Esophagus squamous epithelium (tissue), 5 donors: ENCODE measurements around the gene WAPL. TPM values are rescaled to one million over a fixed set of nuclear protein-coding genes. Genes with fewer than 3 reads are reported as not detected.

Experiments used
- DNase-seq: peaks from one replicate; lab custom pipeline; 2025; lab: John Stamatoyannopoulos, UW
- H3K27ac ChIP-seq, 4 donors: fragments of 200-600 bp; sonication (generic); one replicate each; pipeline ENCODE4 v1.5.1; 2016 to 2019; ENCODE audit warnings: mild to moderate bottlenecking in 1 of 4
- H3K27me3 ChIP-seq, 4 donors: fragments of 200-600 bp; sonication (generic); 1 replicate in 3 of 4; 2 replicates in 1 of 4; pipeline versions ENCODE4 v1.5.1 to v1.6.0; 2017 to 2021; ENCODE audit warnings: antibody characterized with exemption in 1 of 4
- H3K36me3 ChIP-seq, 3 donors: fragments of 200-600 bp; sonication (generic); one replicate each; pipeline ENCODE4 v1.5.1; 2016 to 2019
- H3K4me1 ChIP-seq, 3 donors: fragments of 200-600 bp; sonication (generic); one replicate each; pipeline ENCODE4 v1.5.1; 2017 to 2019
- H3K4me3 ChIP-seq, 4 donors: fragments of 200-600 bp; sonication (generic); 1 replicate in 3 of 4; 2 replicates in 1 of 4; pipeline ENCODE4 v1.5.1; 2016 to 2019; ENCODE audit warnings: mild to moderate bottlenecking in 2 of 4, moderate library complexity in 1 of 4
- H3K9me3 ChIP-seq, 3 donors: fragments of 200-600 bp; sonication (generic); one replicate each; pipeline ENCODE4 v1.5.1; 2016 to 2019
- POLR2A ChIP-seq, 4 donors: fragments of 450-650 bp; IDR thresholded peaks; one replicate each; pipeline ENCODE4 v1.6.1; 2017; ENCODE audit warnings: antibody characterized with exemption in 4 of 4, mild to moderate bottlenecking in 4 of 4, moderate library complexity in 3 of 4
- WGBS, 2 donors: methylation state at CpG; one replicate each; pipeline ENCODE4 v1.1.5; 2018; 5-methylcytosine and 5-hydroxymethylcytosine counted together
- intact Hi-C: fragments of 100-400 bp; cut with DNase I; formaldehyde crosslinking; loops from one replicate; pipeline ENCODE4 v1.15.0; 2022
- total RNA-seq, 4 donors: library from RNA; depleted of rRNA; stranded (reverse); fragments of >200 nt; gene quantifications; one replicate each; pipeline ENCODE4 v1.1.0, GENCODE V29; 2016
- TF ChIP-seq, protein P1 (sequence below), 6 experiments: fragments of 450-650 bp in 4 of 6; fragments of 200-600 bp in 2 of 6; sonication (generic) in 2 of 6; IDR thresholded peaks; one replicate each; pipeline ENCODE4 v1.5.1; 2016 to 2019; ENCODE audit warnings: antibody characterized with exemption in 6 of 6, mild to moderate bottlenecking in 4 of 6, moderate library complexity in 4 of 6
- donor health status: DM: yes; HTN: yes; CAD: no.

Gene WAPL
- total RNA-seq, 4 donors from 2014 or later, result 21.4 to 44.4 (median 28.2) TPM

DNA sequence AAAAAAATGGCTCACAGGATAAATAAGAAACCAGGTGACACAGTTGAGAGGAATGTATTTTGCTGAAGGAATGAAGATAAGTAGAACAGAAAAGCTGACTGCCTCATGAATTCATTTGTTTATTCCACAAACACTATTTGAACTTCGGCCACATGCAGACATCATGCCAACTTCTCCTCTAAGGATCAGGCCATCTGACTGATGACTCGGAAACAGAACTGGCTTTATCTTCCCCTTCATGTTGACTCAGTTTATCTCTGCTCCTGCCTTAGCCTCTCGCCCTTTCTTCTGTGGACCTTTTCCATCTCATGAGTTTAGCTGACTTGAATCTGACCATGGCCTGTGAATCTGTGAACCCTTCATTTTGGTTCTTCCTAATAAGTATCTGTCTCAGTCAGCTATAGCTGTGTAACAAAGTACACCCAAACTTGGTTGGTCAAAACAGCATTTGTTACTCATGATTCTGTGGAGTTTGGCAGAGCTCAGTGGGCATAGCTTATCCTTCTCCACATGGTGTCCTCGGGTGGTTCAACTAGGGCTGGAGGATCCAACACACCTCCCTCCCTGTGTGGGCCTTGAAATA is 111.0 kb downstream of the WAPL start:
- TF ChIP-seq, protein P1, sequence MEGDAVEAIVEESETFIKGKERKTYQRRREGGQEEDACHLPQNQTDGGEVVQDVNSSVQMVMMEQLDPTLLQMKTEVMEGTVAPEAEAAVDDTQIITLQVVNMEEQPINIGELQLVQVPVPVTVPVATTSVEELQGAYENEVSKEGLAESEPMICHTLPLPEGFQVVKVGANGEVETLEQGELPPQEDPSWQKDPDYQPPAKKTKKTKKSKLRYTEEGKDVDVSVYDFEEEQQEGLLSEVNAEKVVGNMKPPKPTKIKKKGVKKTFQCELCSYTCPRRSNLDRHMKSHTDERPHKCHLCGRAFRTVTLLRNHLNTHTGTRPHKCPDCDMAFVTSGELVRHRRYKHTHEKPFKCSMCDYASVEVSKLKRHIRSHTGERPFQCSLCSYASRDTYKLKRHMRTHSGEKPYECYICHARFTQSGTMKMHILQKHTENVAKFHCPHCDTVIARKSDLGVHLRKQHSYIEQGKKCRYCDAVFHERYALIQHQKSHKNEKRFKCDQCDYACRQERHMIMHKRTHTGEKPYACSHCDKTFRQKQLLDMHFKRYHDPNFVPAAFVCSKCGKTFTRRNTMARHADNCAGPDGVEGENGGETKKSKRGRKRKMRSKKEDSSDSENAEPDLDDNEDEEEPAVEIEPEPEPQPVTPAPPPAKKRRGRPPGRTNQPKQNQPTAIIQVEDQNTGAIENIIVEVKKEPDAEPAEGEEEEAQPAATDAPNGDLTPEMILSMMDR (IDR thresholded peaks at IDR 0.05), result no peak
- TF ChIP-seq POLR2A (IDR thresholded peaks at IDR 0.05), result no peak
- 55 to 78% methylated on average over 4 of the region's 4 CpGs for WGBS, 2 donors
- Histone ChIP-seq H3K4me3 (no peak overlapping the region), H3K27ac (peak overlapping the region; percentile 6 to 56 (median 31)), H3K36me3 (no peaks in the 10 kb centered on the region), H3K4me1 (peaks cover 0 to 13% (median 13%) of the 10 kb centered on the region in 3 donors), H3K9me3 (no peaks in the 10 kb centered on the region), H3K27me3 (no peaks in the 10 kb centered on the region)
- DNase-seq, result no peak
- intact Hi-C loops, result no loop called here

DNA sequence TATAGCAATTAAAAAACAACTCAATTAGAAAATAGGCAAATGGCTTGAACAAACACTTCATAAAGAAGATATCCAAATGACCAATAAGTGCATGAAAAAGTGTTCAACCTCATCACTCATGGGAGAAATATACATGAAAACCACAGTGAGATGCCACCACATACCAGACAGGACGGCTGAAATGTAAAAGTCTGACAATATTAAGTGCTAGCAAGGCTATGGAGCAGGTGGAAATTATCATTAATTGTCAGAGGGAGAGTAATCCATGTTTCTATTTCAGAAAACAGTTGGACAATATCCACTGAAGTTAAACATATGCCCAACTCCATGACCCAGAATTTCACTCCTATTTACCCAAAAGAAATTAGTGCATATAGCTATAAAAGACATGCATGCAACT is 112.4 kb downstream of the WAPL start:
- H3K27ac ChIP-seq, result no peak overlapping the region
- no peaks in the 10 kb centered on the region for H3K27me3 ChIP-seq
- intact Hi-C loops, result no loop called here
- H3K4me1 ChIP-seq, result peaks cover 0 to 13% (median 13%) of the 10 kb centered on the region in 3 donors
- no peaks in the 10 kb centered on the region for H3K9me3 ChIP-seq
- no peaks in the 10 kb centered on the region for H3K36me3 ChIP-seq
- no peak for DNase-seq
- WGBS, 2 donors, result 63 to 74% methylated on average over 1 of the region's 1 CpG
- H3K4me3 ChIP-seq, result no peak overlapping the region
- no peak for TF ChIP-seq POLR2A (IDR thresholded peaks at IDR 0.05)
- TF ChIP-seq, protein P1 (IDR thresholded peaks at IDR 0.05), result no peak

DNA sequence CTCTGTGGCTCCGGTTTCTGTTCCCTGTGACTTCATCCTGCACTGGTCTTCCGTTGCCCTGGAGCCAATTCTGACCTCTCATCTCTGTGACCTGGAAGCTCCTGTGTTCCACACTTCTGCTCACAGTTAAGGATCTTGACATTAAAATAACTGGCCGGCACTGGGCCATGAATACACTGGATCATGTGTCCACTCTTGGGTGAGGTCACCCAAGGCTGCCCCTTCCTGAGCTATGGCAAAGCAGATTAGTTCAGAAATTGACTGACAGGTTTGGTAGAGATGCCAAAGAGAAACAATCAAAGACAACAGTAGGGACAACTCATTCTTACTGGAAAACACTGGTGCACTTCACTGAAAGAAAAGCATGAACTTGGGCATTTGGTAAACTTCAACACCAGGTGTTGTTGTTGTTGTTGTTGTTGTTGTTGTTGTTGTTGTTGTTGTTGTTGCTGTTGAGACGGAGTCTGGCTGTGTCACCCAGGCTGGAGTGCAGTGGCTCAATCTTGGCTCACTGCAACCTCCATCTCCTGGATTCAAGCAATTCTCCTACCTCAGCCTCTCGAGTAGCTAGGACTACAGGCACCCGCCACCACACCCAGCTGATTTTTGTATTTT is 118.3 kb downstream of the WAPL start:
- Histone ChIP-seq H3K4me1 (peaks cover 18 to 37% (median 20%) of the 10 kb centered on the region in 3 donors), H3K4me3 (no peak overlapping the region), H3K27me3 (peaks cover 0 to 17% (median 0%) of the 10 kb centered on the region in 4 donors), H3K9me3 (no peaks in the 10 kb centered on the region), H3K27ac (no peak overlapping the region), H3K36me3 (no peaks in the 10 kb centered on the region)
- intact Hi-C loops, result no loop called here
- 61 to 65% methylated on average over 6 of the region's 6 CpGs for WGBS, 2 donors
- TF ChIP-seq, protein P1 (IDR thresholded peaks at IDR 0.05), result no peak
- no peak for TF ChIP-seq POLR2A (IDR thresholded peaks at IDR 0.05)
- no peak for DNase-seq

DNA sequence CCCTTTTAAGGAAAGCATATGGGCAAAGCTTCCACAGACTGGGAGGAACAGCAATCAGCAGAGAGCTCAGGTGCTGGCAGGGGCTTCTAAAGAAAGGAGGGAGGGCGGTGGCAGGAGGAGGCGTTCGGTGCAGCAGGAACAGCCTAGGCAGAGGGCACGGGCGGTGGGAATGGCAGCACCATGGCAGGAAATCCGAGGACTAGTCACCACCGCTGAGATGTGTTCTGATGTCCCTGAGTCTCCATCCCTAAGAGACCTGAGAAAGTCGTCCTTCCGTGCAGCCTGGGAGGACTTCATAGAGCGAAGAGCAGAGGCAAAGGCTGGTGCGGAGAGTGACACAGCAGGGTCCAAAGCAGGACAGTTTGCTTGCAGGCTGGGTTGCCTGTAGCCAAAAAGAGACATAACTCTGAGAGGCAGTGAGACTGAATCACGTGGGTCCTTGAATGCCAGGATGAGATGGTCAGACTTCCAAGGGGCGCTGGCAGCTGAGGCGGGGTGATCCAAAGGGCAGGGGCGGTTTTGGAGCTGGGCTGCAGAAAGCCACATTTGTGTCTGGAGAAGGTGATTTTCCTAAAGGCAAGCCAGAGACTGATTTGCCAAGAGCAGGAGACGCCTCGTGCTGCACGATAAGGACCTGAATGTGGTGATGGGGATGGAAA is 119.2 kb downstream of the WAPL start:
- Histone ChIP-seq H3K36me3 (no peaks in the 10 kb centered on the region), H3K4me3 (no peak overlapping the region), H3K9me3 (no peaks in the 10 kb centered on the region), H3K27ac (no peak overlapping the region), H3K27me3 (peaks cover 0 to 18% (median 0%) of the 10 kb centered on the region in 4 donors), H3K4me1 (peaks cover 18 to 37% (median 20%) of the 10 kb centered on the region in 3 donors)
- no peak for TF ChIP-seq POLR2A (IDR thresholded peaks at IDR 0.05)
- TF ChIP-seq, protein P1 (IDR thresholded peaks at IDR 0.05), result no peak
- intact Hi-C loops, result no loop called here
- no peak for DNase-seq
- 7 to 26% methylated on average over 9 to 11 of the region's 18 CpGs for WGBS, 2 donors
